Psoas muscle (tissue), 8 donors: ENCODE data around the gene CASZ1. TPM values are rescaled to one million over a fixed set of nuclear protein-coding genes. Genes with fewer than 3 reads are reported as not detected.

Source experiments
- ATAC-seq, 4 donors: fragments of 200-7000 bp; cut with Tn5 transposase; one replicate each; pipeline ENCODE4 v1.9.1; 2020; ENCODE audit warnings: moderate library complexity in 3 of 4, mild to moderate bottlenecking in 2 of 4
- DNase-seq, 2 donors: peaks; one replicate each; pipeline ENCODE4 v3.0.0-alpha.2; 2020
- H3K27ac ChIP-seq: fragments of 200-600 bp; one replicate; pipeline ENCODE4 v1.8.0; 2022
- H3K27me3 ChIP-seq, 3 donors: fragments of 200-600 bp in 1 of 3; one replicate each; pipeline versions ENCODE4 v1.6.1 to v1.8.0; 2013 to 2022; ENCODE audit warnings: low read length in 2 of 3, mild to moderate bottlenecking in 2 of 3, moderate library complexity in 1 of 3; ENCODE audit not compliant: insufficient read depth in 3 of 3
- H3K36me3 ChIP-seq, 2 donors: fragments of 200-600 bp in 1 of 2; one replicate each; pipeline versions ENCODE4 v1.6.1 to v1.8.0; 2013 to 2022; ENCODE audit warnings: low read depth in 1 of 2, mild to moderate bottlenecking in 1 of 2, moderate library complexity in 1 of 2; ENCODE audit not compliant: insufficient read depth in 1 of 2
- H3K4me1 ChIP-seq: fragments of 200-600 bp; one replicate; pipeline ENCODE4 v1.8.0; 2022
- H3K4me3 ChIP-seq: fragments of 200-600 bp; one replicate; pipeline ENCODE4 v1.8.0; 2022; ENCODE audit warnings: mild to moderate bottlenecking
- H3K9me3 ChIP-seq: fragments of 200-600 bp; one replicate; pipeline ENCODE4 v1.8.0; 2022
- CTCF ChIP-seq: fragments of 200-600 bp; IDR thresholded peaks from one replicate; pipeline ENCODE4 v1.8.0; 2022; ENCODE audit warnings: antibody characterized with exemption
- WGBS, 3 donors: extraction: QIAGEN DNeasy Blood & Tissue Kit; methylation state at CpG; one replicate each; pipeline versions ENCODE4 v1.1.6 to v1.1.7; 2013; 5-methylcytosine and 5-hydroxymethylcytosine counted together
- intact Hi-C, 2 donors: fragments of 100-400 bp; cut with DNase I; formaldehyde crosslinking; loops; one replicate each; pipeline versions ENCODE4 v1.11.0 to v1.14.2; 2022
- polyA plus RNA-seq, 3 donors: library from polyadenylated mRNA; stranded (reverse); fragments of 200-250 nt; gene quantifications; one replicate each; pipeline ENCODE4 v1.2.3, GENCODE V29; 2013
- total RNA-seq, 4 donors: library from RNA; stranded (reverse); fragmentation: NEBNext Ultra II Directional in 2 of 4; extraction: Animal tissue kit (Norgen Biotek cat#: 25700) in 2 of 4; gene quantifications; one replicate each; pipeline versions ENCODE4 v1.2.1 to v1.2.4, GENCODE V29; 2021 to 2023
- donor health status: healthy with polysubstance abuse.
- donor health status: DM: no; HTN: no; CAD: no; lungs with moderate emphysema.
- donor health status: Bipolar disorder and iron deficiency.
- donor health status: healthy.
- donor health status: DM: yes; HTN: yes; CAD: no.
- donor health status: DM: no; HTN: no; CAD: no.
- donor health status: DM: no; HTN: no; CAD: no.
- donor health status: DM: yes; HTN: yes; CAD: no.

The CASZ1 gene
- total and polyA plus RNA-seq, 7 donors = 2.6 to 83.3 (median 53.1) TPM

- Histone ChIP-seq H3K27me3 (no peaks in the 10 kb centered on the region), H3K36me3 (no peaks in the 10 kb centered on the region), H3K27ac (peak overlapping the region; percentile 9), H3K4me1 (peaks cover 79% of the 10 kb centered on the region), H3K9me3 (no peaks in the 10 kb centered on the region), H3K4me3 (no peak overlapping the region)
- intact Hi-C loops = no loop called here
- 68 to 73% (median 71%) methylated on average over 24 to 26 of the region's 26 CpGs for WGBS, 3 donors
- DNase-seq (no peak), ATAC-seq (no peak)
- no peak for TF ChIP-seq CTCF
Measured at GRCh38 chr1:10721381-10722321, 74.8 kb downstream of the CASZ1 start.

- no peak overlapping the region for H3K4me3 ChIP-seq
- H3K4me1 ChIP-seq = peaks cover 73% of the 10 kb centered on the region
- no peaks in the 10 kb centered on the region for H3K36me3 ChIP-seq
- H3K27me3 ChIP-seq = no peaks in the 10 kb centered on the region
- no peak for ATAC-seq
- intact Hi-C loops = no loop called here
- 57 to 65% (median 61%) methylated on average over 7 to 12 of the region's 12 CpGs for WGBS, 3 donors
- no peak overlapping the region for H3K27ac ChIP-seq
- H3K9me3 ChIP-seq = no peaks in the 10 kb centered on the region
- no peak for TF ChIP-seq CTCF
- DNase-seq = no peak
Measured at GRCh38 chr1:10720635-10721034, 75.8 kb downstream of the CASZ1 start.

GRCh38 chr1:10718083-10718415 is 78.4 kb downstream of the CASZ1 start:
- H3K27me3 ChIP-seq = no peaks in the 10 kb centered on the region
- no peaks in the 10 kb centered on the region for H3K36me3 ChIP-seq
- WGBS, 3 donors = 81 to 86% (median 84%) methylated on average over 9 of the region's 9 CpGs
- ATAC-seq (no peak), DNase-seq (no peak)
- H3K4me3 ChIP-seq = peak overlapping the region; percentile 25
- TF ChIP-seq CTCF = no peak
- peak overlapping the region; percentile 50 for H3K27ac ChIP-seq
- intact Hi-C loops = no loop called here
- no peaks in the 10 kb centered on the region for H3K9me3 ChIP-seq
- peaks cover 63% of the 10 kb centered on the region for H3K4me1 ChIP-seq

- 34 to 39% (median 36%) methylated on average over 22 of the region's 22 CpGs for WGBS, 3 donors
- Histone ChIP-seq H3K4me1 (peaks cover 59% of the 10 kb centered on the region), H3K4me3 (peak overlapping the region; percentile 25), H3K9me3 (no peaks in the 10 kb centered on the region), H3K36me3 (no peaks in the 10 kb centered on the region), H3K27me3 (no peaks in the 10 kb centered on the region), H3K27ac (peak overlapping the region; percentile 50)
- peak in 3 of 4 donors; percentile 7 to 55 (median 49) for ATAC-seq
- intact Hi-C loops = no loop called here
- TF ChIP-seq CTCF = no peak
- no peak for DNase-seq
Measured at GRCh38 chr1:10717296-10718082, 79.0 kb downstream of the CASZ1 start.
